ENCODE data around the gene HGF.
"Not testable (repeated sequence)": the region's sequence is repeated elsewhere in the genome, so short reads cannot be mapped to it uniquely, and the experiment has no call there.

The HGF gene

DNA sequence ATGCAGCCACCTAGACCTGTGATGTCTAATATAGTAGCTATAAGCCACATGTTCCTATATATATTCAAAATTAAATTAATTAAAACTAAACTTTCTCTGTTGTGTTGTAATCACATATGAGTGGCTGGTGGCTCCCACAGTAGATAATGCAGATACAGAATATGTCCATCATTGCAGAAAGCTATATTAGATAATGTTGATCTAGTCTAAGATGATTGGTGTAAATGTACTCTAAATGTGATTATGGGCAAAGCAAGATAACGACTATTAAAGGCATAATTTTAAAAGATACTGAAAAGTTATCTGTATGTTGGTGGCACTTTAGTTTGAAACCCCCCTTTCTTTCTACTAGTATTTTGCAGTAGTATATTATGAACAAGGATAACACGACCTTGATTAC is 5.7 kb upstream of the HGF start:
- DNase-seq = no peak

DNA sequence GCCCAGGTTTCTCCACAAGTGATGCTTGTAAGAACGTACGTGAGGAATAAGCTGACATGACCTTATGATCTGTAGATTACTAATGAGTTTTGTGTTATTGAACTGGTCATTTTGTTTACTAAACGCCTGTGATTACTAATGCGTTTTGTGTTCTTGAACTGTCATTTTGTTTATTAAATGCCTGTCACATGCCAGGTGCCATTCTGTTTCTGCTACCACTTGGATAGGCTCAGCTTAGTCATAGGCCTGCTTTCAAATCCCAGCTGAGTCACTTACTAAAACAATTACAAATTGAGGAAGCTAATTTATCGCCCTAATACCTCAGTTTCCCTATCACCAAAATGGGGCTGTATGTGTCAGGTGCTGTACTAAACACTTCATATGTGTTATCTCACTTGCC is 4.7 kb upstream of the HGF start:
- DNase-seq = no peak

DNA sequence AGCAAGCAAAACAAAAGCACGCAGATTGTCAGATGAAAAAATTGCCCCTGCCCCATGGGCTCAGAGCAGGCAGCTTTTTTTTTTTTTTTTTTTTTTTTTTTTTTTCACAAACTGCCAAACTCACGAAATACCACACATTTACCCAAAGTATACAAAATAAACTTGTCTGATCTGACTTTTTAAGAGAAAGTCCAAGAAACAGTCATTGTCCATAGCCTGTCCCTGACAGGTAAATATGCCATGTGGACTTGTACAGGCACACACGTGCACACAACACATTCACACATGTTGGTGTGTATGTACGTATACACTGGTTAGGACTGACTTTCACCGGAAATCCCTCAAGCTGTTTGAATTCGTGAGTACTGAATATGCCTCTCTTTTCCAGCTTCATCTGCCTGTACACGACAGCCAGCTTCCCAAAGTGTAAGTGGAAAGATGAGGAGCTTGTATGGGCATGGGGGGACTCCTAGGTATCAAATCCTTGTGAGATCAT is 929 bp upstream of the HGF start:
- DNase-seq = no peak

DNA sequence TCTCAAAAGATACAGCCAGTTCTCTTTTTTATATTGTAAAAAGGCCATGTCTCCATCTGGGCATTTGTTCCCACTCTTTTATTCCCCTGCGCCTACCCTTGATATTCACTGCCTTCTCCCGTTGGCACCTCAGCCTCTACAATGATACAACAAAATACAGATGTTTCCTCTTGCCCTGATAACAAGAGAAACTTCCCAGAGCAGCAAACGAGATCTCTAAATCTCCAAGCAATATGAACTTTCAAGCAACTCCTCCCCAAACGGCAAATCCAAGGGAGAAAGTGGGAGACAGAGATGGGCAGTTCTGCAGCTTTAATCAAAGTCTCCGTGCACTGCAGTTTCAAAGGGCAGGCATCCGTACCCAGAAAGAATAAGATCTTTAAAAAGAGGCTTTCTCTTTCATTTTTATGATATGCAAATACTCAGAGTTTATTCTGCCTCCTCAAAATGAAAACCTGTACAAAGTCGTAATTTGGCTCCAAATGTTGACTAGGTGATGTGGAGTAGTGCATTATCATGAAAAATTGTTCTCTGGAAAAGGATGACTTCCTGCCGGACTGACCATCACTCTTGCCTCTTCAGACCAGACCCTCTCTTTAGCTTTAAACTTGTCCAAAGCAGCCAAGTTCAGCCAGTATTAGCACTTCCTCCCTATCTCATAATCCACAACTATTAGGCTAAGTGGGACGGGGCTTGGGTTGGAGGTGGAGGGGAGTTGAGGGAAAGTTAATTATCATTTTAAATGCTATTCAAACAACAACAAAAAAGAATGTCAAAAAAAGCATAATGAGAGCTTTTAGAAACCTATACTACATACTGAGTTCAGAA is 682 bp downstream of the HGF start:
- DNase-seq = no peak

DNA sequence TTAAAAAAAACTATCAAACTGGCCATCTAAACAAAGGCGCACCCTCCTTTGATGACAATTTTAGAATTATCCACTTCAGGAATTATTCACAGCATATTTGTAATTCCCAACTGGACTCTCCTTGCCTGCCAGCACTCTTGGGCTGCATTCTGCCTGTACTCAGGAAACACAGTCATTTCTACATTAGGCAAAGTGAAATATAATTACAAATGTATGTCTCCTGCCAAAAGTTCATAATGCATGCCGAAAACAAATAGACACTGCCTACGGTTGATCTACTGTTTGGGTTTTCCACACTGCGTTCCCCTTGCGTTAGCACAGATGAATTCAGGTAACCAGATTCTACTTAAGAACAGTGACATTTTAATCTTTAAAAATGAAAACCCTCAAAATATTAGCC is 1.9 kb downstream of the HGF start:
- DNase-seq = no peak

DNA sequence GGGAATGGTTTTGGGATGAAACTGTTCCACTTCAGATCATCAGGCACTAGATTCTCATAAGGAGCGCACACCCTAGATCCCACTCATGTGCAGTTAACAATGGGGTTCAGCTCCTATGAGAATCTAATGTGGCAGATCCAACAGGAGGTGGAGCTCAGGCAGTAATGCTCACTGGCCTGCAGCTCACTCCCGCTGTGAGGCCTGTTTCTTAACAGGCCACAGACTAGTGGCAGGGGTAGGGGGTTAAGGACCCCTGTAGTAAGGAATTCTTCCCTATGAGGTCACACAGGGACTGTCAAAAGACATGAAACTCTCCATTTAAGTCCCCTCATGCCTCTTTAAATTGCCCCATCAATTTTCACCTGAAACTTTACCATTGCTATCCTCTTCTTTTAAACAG is 8.0 kb downstream of the HGF start:
- DNase-seq = no peak

DNA sequence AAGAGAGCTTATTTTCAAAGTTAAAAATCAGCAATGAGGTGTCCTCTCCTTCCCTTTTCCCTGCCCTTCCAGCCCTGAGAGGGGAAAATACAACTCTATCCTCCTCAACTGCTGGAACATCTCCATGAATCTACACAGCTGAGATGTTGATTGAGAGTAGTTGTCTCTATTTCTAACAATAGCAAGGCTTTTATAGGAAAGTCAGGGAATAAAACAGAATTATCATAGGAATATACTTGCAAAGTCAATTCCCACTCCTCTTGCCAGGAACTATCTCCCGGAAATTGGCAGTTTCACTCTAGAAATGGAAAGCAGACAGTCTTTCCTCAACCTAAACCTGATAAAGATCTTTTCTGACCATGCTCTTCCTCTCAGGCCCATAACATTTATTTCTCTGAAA is 8.8 kb downstream of the HGF start:
- no peak for DNase-seq

DNA sequence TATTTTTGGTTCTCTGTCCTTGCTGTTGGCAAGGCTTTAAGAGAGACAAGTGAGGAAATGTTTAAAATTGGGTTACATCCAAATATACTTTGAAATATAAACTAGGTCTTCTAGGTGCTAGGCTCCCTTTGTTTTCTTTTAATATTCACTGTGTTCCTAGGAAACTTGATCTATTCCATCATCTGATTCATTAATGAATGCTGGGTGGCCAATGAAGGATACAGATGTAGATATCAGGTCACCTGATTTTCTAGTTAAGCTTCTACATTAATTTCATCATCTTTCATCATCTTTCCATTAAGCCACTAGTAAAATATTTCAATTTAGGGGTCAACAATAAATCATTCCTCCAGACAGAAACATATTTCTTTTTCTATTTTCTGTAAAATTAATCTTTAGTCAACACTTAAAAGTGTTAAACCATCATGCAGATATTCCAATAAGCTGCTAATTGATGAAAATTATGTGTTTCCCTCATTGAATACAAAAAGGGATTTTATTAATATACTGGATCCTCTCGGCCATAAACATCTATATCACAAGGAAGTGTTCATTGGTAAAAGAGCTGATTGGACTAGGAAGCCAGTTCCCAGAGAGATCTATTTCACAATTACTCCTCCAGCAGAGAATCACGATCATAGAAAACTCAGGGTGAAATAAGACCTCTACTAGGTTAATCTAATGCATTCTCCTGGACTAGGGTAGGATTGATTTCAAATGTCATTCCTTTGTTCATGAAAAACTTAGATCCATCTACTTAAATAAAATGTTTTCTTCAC is 14.7 kb downstream of the HGF start:
- no peak for DNase-seq

DNA sequence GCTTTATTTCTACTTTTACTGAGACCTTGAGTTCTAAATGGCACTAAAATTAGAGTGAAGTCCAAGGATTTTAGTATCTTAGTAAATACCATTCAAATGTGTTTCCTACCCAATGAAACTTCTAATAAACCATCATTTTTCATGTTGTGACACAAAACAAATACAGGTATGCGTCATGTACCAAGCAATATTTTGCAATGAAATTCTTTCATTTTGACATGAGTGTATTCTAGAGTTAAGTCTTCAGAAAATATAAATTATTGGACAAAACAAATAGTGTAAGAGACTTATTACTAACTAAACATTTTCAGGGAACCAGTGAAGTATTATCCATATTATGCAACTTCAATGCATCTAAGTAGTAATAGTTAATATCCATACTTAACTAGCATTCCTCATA is 16.5 kb downstream of the HGF start:
- no peak for DNase-seq

DNA sequence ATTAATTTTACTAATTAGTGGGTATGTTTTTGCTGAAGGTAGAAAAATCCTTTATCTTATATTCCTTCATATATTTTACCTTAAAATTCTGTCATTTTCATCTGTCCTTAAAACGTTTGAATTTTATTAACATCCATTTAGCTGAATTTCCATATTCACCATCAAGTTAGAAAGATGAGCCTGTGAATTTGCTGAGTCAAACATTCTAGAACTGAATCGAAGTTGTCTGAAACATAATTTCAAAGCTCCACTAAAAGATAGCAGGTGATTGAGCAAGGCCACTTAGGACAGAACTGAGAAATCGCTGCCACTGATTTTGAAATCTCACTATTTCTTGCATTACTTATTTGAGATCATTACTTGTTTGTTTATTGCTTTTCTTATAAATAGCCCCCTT is 17.5 kb downstream of the HGF start:
- no peak for DNase-seq

DNA sequence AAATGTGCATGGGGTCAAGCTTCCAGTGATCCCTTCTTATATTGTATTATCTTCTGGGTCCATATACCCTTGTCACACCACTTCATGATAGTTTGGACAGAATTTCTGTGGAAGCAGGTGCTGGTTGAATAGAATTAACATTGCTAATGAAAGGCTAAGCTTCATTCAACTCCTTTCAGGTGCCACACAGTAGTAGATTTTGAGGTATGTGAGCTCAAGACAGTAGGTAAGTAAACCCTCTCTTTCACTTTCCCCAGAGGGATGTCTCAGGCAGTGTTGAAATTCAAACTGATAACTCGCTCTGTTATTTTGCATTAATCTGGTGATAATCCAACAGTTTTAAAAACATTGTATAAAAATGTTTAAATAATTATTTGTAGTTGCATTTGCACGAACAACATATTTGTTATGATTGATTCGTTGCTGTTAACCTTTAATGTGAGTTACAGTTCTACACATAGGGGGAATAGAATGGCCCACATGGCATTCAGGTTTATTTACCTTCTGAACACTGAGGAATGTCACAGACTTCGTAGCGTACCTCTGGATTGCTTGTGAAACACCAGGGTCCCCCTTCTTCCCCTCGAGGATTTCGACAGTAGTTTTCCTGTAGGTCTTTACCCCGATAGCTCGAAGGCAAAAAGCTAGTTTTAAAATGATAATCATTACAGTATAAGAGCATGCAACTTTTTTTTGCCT is 18.1 kb downstream of the HGF start:
- no peak for DNase-seq

DNA sequence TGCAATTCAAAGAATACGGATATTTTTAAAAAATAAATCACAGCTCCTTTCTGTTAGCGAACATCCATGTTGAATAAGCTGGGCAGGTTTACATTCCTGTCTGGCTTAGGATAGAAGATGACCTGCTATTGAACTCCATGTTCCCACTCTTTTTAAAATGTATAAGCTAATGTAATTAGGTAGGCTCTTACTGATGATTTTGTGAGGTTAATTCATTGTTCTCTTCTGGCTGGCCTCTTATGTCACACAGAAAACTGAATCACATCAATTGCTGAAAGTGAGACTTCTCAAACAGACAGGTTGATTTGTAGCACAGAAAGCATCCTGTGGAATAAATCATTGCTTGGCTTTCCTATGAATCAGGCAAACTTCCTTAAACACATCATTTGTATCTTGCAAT is 24.2 kb downstream of the HGF start:
- no peak for DNase-seq

DNA sequence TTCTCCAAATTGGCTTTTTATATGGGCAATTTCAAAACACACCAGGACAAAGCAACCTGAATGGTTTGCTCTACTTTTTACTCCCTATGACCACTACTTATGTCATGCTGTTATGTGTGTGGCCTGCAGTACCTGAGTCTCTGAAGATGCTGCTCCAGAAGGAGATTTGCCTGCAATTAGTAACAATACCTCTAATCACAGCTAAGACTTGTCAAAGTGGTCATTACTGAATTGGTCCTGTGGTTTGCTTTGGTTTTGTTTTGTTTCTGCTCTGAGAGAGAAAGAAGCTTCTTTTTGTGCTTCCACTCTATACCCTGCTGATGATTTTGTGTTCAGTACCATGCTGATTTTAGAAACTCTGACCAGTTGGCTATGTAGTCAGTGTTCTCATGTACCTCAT is 25.5 kb downstream of the HGF start:
- DNase-seq = no peak

DNA sequence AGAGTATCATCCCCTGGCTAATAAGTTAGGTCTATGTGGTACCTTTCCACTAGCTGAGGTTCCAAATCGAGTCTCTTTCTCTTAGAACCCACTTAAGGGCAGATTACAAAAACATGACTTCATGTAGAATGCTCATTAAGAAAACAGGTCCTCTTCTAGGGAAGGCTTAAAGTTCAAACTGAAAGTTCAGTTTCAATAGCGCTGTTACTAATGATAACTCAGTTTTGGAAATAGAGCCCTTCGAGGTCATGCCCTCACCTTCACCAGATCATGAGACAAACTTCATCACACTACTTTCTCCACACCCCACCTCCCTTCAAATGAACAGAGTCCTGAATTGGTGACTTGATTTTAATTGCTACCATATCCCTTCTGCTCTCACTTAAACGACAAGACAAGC is 26.2 kb downstream of the HGF start:
- DNase-seq = no peak

DNA sequence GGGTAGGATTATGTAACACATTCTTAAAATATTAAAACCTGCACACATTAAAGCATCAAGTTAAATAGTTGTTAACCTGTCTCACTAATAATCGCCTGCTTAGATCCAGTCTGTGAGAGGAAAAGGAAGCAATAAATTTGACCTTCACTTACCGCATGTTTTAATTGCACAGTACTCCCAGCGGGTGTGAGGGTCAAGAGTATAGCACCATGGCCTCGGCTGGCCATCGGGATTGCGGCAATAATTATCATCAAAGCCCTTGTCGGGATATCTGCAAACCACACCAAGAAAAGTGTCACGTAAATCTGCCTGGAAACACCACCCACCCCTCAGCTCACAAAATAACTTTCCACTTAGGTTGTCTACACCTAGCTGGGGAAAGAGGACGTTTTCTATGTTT is 26.6 kb downstream of the HGF start:
- DNase-seq = no peak

DNA sequence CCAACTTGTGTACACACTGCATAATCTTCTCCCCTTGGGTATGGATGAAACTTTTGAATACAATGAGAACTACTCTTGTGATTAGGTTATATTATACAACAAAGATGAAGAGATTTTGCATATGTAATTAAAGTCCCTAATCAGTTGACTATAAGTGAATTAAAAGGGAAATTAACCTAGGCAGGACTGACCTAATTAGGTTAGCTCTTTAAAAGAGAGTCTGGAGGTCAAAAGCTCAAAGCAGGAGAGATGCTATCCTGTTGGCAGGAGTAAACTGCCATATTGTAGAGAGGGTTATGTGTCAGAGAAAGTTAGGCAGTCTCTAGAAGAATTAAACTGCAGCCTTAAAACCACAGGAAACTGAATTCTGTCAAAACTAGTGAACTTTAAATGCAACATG is 29.4 kb downstream of the HGF start:
- no peak for DNase-seq

DNA sequence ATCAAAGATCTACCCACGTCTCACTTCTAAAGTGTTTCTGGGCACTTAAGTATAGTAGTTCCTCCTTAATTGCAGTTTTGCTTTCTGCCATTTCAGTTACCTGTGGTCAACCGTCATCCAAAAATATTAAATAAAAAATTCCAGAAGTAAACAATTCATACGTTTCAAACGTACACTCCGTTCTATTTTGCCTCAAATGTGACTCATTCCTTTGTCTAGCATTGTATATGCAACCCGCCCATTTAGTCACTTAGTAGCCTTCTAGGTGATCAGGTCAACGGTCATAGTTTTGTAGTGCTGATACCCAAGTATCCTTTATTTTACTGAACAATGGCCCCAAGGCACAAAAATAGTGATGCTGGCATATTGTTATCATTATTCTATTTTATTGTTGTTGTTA is 33.8 kb downstream of the HGF start:
- no peak for DNase-seq

DNA sequence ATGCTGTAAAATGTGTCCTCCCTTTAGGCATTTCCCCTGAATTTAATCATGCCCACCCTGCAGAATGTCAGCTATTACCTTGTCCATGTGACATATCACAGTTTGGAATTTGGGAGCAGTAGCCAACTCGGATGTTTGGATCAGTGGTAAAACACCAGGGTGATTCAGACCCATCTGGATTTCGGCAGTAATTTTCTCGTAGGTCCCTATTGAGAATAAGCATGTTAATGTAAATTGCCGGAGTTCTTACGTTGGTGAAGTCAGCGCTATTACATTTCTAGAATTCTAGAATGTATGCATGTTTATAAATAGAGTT is 44.1 kb downstream of the HGF start:
- DNase-seq = no peak

DNA sequence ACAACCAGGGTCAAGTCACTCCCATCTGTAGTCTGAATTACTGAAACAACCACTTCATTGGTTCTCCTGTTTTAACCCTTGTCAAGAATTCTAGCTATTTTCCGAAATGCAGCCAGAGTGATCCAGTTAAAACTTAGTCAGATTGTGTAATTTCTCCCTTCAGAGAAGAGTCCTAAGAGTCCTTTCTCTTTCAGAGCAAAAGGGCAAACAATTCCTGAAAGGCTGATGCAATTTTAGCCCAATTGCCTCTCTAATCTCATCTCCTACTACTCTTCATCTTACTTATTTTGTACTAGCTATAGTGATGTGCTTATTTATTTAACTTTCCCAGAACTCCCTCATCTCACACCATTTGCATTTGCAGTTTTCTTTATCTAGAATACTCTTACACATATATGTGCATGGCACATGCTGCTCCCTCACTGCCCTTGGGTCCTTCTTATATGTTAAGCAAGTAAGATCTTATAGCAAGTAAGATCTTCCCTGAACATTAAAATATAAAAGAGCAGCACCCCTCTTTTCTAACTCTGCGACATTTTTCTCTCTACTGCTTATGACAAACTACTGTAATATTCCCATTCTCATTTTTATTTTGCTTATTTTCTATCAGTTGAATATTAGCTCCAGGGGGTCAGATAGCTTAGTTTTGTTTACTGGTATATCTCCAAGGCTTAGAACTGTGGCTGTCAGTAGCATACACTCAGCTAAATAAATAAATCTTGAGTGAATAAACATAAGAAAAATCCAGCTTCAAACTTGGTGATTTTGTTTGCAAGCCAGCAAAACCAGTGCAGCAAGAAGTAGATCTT is 44.6 kb downstream of the HGF start:
- no peak for DNase-seq

DNA sequence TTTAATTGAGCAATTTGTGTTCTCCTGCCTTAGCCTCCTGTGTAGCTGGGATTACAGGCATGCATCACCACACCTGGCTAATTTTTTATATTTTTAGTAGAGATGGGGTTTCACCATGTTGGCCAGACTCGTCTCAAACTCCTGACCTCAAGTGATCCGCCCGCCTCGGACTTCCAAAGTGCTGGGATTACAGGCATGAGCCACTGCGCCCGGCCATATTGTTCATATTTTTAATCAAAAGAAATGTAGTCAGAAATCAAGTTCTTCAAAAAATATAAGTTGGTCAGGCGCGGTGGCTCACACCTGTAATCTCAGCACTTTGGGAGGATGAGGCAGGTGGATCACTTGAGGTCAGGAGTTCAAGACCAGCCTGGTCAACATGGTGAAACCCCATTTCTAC is 47.6 kb downstream of the HGF start:
- not testable (repeated sequence) for DNase-seq

DNA sequence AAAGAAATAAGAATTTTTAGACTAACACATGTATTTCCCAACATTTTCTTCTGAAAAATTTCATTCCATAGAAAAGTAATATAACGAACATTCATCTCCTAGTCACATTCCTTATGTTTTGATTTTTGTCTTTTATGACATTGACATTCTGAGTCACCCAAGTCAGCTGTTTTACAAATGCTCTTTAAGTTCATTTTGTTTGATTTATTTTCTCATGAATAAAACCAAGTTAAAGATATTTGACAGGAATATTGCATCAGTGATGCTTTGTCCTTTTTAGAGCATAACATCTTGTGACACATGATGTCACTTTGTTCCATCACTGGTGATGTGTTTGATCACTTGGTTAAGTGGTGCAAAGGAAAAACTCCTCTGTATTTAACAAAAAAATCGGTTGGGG is 48.4 kb downstream of the HGF start:
- DNase-seq = no peak

DNA sequence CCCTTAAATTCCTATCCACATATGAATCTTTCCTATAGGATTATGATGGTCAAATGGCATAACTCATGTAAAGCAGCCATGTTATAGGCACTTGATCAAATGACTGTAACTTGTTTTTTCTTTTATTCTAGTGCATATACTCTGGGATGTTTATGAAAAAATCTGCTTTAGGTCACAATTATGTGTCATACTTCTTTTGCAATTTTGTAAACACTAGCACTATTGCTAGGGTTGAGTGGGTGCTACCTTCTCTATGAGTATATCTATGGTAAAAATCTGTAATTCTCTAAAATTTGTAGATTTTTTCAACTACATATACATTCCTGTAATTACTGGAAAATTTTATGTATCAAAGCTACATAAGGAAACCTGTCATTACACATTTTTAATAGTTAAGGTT is 50.0 kb downstream of the HGF start:
- no peak for DNase-seq

DNA sequence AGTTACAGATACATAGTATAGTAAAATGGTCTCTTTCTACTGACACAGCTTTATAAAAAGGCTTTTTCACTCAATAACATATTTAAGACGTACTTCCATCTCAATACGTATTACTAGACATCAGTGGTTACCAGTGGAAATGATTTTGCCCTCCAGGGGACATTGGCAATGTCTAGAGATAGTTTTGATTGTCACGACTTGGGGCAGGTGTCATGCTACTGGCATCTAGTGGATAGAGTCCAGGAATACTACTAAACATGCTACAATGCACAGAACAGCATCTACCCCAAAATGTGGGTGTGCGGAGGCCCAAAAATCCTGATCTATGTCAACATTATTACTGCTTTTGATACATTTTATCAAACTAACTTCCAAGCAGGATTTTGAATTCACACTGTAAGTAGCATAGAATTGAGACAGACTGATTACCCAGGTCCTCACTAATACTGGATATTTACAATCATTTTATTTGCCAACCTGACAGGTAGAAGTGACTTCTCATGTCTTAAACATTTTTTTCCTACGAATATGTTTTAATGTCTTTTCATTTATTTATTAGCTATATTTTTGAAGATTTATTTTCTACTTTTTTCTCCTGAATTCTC is 53.8 kb downstream of the HGF start:
- DNase-seq = no peak
